VCaP (cell line): ENCODE data around the gene TSPYL4.
A peak's percentile ranks its signal among the peaks of the same experiment; 100 is the strongest.

Experiments used
- H3K27ac ChIP-seq: fragments of 450-650 bp; 2 replicates; pipeline ENCODE4 v1.5.1; 2017
- CTCF ChIP-seq: fragments of 450-650 bp; conservative IDR thresholded peaks from 2 replicates; pipeline ENCODE4 v1.5.1; 2017; ENCODE audit warnings: mild to moderate bottlenecking, moderate library complexity

Gene TSPYL4

DNA sequence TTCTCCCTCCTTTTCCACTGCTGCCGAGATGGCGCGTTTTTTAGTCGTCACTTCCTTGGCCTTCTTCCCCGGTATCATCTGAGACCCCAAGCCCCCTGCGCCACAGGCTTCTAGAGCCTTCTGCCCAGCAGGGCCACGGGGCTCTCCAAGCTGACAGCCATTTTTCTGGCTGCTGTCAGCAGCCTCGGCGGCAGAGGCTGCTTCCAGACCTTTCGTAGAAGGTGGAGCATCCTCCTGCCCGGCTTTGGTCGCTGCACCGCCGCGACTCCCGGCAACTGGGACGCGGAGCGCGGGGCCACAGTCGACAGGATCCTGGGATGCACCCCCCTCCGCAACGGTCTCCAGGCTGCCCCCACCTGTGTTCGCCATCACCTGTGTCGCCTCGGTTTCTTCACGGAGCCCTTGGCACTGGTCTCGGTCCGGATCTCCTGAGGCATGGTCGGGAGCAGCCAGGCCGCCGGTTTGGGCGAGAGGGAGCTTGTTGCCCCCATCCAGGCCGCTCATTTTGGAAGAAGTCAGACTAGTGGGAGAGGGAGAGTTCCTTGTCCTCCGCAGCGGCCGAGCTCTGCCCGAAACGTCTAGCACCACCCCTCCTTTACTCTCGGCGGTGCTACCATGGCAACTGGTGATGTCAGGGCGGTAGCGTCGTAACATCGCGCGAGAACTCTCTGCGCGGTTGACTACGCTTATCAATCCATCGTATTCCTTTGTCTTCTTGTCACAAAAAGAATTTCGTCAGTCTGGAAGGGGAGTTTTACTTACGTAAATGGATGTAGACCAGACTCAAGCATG lies at the start of gene TSPYL4:
Gene TSPYL4 (minus strand): TSS at position 571 of the 792 bp plus-strand sequence. CDS start 67 bp downstream, at position 504.
- peak within 1 kb of the TSS; percentile 92 for H3K27ac ChIP-seq
- no peak for TF ChIP-seq CTCF

GRCh38 chr6:116301104-116301503 lies 47.2 kb upstream of the TSPYL4 start:
- H3K27ac ChIP-seq = no peak overlapping the region
- no peak for TF ChIP-seq CTCF

DNA sequence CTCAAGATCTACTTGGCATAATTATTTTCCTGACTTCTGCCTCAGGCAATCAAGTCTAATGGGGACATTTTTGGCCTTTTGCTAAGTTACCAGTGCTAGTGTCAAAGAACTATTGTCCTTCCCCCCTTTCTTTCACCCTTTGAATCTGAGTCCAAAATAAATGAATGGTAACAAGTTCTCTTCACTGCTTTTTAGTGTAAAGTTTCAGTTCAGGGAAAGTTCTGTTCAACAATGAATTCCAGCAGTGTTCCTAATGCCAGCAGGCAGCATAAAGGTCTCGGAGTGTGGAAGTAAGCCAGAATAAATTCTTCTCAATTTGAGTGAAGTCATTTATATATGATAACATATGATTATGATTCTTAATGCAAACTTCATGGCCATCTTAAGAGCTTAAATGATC lies 46.7 kb upstream of the TSPYL4 start:
- no peak overlapping the region for H3K27ac ChIP-seq
- no peak for TF ChIP-seq CTCF

DNA sequence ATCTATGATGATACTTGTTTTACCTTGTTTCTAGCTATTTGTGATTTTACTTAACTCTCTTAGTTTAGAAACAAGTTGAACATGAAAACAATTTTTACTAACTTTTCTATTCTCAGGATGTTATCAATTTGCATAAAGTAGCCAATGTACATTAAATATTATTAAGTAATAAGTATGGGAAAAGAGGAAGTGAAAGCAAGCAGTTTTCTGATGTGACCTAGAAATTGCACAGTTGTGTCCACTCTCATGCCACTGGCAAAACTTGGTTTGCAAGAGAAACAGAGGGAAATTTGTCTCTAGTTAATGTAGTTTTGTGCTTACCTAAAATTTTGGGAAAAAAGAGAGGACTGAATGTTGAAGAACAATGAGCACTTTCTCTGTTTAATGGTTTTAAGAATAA lies 45.1 kb upstream of the TSPYL4 start:
- no peak overlapping the region for H3K27ac ChIP-seq
- no peak for TF ChIP-seq CTCF

DNA sequence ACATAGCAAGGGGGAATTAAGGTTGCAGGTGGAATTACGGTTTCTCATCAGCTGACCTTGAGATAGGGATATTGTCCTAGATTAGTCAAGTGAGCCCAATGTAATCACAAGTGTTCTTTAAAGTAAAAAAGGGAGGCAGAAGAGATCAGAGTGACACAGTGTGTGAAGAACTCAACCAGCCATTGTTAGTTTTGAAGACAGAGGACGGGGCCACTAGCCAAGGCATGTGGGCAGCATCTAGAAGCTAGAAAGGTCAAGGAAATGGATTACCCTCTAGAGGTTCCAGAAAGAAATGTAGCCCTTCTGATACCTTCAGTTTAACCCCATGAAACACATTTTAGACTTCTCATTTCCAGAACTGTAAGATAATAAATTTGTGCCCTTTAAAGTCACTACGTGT lies 44.4 kb upstream of the TSPYL4 start:
- no peak overlapping the region for H3K27ac ChIP-seq
- TF ChIP-seq CTCF = no peak

DNA sequence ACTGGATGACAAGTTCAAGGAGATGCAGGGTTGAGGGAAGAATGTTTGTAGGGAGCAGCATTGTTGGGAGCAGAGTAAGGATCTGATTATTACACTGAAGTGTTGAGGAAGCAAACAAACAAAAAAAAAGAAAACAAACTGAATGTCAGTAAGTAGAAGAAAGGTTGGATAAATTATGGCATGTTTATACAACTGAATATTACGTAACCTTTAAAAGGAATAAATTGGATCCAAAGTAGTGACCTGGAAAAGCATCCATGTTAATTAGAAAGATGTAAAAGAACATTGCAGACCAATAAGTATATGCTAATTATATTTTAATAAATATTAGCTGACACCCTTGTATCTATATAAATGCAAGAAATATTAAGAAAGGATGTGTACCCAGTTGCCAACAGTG lies 38.7 kb upstream of the TSPYL4 start:
- no peak overlapping the region for H3K27ac ChIP-seq
- TF ChIP-seq CTCF = no peak

GRCh38 chr6:116291701-116292396 lies 38.0 kb upstream of the TSPYL4 start:
- no peak overlapping the region for H3K27ac ChIP-seq
- TF ChIP-seq CTCF = no peak
